Mucosa of gallbladder (tissue), 1 donor: ENCODE measurements around the gene LGALS4. TPM values are rescaled to one million over a fixed set of nuclear protein-coding genes. Genes with fewer than 3 reads are reported as not detected.
"Not testable (repeated sequence)": the region's sequence is repeated elsewhere in the genome, so short reads cannot be mapped to it uniquely, and the experiment has no call there.

Experiments used
- DNase-seq: peaks from one replicate; pipeline ENCODE4 v3.0.0-alpha.2; 2020; ENCODE audit warnings: low spot score
- total RNA-seq: library from RNA; stranded (reverse); gene quantifications from one replicate; pipeline ENCODE4 v1.2.1, GENCODE V29; 2021
- donor health status: DM: no; HTN: no; CAD: no.

The LGALS4 gene
- total RNA-seq, 1 donor from 2014 or later: 1,935 TPM

DNA sequence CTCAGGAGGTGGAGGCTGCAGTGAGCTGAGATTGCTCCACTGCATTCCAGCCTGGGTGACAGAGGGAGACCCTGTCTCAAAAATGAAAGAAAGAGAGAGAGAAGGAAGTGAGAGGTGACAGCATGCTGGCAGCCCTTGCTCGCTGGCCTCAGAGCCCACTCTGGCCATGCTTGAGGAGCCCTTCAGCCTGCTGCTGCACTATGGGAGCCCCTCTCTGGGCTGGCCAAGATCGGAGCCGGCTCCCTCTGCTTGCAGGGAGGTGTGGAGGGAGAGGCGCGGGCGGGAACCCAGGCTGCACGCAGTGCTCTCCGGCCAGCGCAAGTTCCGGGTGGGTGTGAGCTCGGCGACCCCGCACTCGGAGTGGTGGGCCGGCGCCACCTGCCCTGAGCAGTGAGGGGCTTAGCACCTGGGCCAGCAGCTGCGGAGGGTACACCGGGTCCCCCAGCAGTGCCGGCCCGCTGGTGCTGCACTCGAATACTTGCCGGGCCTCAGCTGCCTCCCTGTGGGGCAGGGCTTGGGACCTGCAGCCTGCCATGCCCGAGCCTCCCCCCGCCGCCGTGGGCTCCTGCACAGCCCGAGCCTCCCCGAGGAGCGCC, 8.6 kb upstream of the LGALS4 start:
- not testable (repeated sequence) for DNase-seq

DNA sequence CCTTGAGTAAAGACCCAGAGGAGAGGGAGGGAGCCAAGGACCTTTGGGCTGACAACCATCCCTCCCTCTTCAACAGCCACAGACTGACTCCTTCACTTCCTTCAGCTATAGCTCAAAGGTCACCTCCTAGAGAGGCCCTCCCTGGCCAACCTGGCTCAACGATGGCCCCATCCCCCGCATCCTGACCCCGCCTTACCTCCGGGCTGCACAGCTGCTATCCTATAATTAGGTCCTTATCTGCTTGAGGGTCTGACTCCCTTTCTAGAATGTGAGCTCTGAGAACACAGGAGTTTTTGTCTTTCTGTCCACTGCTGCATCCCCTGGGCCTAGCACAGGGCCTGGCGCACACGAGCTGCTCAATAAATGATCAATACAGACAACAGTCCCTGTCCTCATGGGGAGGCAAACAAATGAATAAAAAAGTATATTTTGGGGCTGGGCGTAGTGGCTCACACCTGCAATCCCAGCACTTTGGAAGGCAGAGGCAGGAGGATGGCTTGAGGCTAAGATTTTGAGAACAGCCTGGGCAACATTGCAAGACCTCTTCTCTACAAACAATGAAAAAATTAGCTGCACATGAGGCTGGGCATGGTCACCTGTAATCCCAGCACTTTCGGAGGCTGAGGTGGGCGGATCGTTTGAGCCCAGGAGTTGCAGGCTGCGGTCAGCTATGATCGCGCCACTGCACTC, 6.6 kb upstream of the LGALS4 start:
- peak; percentile 48 for DNase-seq

DNA sequence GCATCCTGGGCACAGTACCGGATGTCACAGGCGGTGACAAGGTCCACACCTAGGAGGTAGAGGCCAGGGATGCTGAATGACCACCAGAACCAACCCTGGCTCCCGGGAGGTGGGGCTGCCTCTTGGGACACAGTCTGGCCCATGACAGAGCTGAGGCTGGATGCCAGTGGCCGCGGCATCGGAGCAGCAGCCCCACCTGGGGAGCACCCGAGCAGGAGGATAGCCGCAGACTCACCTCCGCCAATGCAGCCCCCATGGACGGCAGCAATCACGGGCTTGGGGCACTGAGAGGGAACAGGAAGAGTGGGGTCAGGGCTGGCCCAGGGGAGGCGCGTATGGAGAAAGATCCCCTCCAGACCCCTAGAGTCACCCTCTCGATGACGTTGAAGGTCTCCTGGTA, 4.3 kb upstream of the LGALS4 start:
- no peak for DNase-seq

DNA sequence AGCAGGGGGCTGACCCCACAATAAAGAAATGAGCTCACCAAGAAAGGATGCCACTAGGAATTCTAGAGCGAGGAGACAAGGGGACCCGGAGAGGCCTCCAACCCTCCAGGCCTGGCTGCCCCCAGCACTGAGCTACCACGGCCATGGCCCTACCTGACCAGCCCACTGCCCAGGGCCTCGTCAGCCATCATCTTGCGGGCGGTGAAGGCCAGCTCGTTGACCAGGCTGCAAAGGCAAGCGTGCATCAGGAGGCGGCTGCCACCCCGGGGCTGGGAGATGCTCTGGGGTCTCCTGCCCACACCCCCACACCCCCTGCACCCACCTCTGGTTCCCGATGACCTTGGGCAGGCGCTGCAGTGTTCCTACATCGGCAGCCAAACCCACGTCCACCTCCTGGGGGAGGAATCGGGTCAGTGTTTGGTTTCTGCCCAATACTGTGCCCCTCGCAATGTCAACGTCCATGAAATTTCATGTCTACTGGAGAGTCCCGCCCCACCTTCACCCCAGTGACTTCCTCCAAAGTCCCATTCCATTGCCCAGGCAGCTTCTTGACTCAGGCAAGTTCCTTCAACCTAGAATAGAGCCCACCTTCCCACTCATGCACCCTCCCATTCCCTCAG, 3.5 kb upstream of the LGALS4 start:
- DNase-seq: no peak

DNA sequence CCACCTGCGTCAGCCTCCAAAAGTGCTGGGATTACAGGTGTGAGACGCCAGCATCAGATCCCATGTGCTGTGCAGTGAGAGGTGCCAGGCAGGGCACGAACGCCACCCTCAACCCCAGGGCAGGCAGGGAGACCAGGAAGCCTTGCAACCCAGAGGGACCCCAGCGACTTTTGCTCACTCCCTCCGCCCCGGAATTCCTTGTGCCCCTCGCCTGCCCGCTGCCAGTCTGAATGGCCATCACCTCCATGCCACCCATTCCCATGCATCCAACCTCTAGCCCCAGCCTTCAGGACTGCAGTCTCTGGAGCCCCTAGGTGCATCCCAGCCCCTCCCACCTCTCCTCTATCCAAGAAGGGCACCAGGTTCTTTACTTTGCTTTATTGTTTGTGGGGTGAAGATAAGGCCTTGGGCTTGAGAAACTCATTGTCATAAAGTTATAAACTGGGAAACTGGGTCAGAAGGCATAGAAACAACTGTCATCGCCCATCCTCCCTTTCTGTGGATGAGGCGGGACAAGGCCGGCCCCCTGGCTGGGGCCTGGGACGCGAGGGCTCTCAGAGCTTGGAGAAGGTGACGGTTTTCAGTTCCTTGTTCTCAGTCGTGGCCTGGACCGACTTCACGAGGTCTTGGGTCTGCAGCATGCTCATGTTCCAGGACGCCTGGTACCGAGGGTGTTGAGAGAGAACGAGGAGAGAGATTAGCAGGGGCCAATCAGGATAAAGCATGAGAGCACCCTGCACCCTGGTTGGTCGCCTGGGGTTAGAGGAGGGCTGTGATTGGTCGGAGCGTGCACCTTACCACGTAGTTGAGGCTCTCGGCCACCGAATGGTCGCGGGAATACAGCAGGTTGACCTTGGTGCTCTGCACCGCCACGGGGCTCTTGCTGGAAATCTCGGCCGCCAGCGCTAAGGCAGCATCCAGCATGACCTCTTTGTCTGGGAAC, 2.6 kb upstream of the LGALS4 start:
- DNase-seq: no peak

DNA sequence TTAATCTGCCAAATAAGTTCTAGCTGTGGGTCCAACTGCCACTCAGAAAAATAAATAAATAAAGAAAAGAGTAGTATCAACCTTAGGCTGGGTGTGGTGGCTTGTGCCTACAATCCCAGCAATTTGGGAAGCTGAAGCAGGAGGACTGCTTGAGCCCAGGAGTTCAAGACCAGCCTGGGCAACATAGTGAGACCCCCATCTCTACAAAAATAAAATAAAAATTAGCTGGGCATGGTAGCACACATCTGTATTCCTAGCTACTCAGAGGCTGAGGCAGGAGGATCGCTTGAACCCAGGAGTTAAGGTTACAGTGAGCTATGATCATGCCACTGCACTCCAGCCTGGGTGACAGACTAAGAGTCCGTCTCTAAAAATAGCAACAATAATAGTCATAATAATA, 1.2 kb upstream of the LGALS4 start:
- not testable (repeated sequence) for DNase-seq

DNA sequence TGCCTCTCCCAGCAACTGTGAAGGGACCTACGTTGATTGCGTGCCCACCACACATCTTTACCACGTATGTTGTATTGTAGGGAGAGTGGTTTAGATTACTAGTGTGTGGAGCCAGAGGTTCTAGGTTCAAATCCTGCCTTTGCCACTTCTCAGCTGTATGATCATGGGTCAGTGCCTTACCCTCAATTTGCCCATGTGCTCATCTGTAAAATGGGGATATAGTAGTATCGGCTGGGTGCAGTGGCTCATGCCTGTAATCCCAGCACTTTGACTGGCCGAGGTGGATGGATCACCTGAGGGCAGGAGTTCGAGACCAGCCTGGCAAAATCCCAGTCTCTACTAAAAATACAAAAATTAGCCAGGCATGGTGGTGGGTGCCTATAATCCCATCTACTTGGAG, 578 bp upstream of the LGALS4 start:
- DNase-seq: no peak

DNA sequence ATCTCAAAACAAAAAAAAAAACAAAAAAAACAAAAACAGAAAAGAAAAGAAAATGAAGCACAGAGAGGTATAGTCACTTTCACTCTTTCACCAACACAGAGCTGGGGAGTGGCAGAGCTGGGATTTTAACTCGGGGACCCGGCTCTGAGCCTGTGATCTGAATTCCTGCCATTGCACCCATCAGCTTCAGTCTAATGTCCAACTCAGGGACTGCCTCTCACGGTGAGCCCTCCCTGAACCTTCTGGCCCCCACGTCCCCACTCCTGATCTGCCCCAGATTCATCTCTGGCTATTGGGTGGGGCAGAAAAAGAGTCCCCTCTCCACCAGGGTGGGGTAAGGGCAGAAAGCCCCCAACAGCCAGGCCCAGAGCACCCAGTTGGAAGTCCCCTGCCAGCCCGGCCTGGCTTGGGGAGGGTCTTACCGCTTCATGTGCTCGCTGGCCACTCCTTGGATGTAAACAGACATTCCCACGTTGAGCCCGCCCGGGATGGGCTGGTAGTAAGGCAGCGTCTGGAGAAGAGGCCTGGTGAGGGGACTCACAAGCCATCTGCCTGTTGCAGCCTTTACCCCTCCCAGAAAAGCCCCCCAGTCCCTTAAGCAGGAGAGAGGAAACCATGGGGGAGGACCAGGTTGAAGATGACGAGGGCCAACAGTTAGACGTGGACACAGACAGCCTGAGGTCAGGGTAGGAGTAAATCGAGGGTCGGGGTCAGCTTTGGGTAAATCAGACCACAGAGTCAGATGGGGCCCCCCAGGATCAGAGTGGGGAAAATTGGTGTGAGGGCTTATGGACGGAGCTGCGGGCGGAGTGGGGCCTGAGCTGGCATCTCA, 520 bp downstream of the LGALS4 start:
- no peak for DNase-seq

DNA sequence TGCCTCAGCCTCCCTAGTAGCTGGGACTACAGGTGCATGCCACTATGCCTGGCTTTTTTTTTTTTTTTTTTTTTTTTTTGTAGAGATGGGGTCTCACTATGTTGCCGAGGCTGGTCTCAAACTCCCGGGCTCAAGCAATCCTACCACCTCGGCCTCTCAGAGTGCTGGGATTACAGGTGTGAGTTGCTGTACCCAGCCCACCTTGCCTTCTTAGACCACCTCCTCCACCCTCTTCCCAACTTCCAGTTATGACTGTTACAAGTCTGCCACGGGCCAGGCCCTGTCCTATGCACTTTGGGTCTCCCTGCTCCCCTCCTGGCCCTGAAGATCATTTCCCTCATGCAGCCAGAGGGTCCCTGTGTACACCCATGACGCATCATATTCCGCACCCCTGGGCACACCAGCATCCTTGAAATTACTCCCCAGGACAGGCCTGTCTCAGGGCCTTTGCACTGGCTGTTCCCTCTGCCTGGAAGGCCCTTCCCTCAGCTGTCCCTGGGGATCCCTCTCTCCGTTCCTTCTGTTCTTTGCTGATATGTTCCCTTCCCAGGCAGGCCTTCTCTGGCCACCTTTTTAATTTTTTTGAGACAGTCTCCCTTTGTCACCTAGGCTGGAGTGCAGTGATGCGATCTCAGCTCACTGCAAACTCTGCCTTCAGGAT, 3.0 kb downstream of the LGALS4 start:
- no peak for DNase-seq

DNA sequence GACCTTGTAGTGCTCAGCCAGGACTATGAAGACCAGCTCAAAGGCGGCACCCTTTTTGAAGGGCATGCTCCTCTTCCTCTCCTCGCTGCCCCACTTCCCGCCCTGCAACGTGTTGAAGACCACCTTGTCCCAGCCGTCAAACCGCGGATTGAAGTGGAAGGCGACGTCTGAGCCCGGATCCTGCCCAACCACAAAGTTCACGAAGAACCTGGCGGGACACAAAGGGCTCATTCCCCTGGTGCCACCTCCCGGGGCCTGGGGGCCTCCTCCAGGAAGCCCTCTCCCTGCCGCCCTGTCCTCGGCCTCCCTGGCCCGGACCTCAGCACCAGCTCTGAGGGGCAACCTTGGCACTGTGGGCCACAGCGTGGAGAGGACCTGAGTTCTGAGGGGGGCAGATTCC, 4.0 kb downstream of the LGALS4 start:
- no peak for DNase-seq

DNA sequence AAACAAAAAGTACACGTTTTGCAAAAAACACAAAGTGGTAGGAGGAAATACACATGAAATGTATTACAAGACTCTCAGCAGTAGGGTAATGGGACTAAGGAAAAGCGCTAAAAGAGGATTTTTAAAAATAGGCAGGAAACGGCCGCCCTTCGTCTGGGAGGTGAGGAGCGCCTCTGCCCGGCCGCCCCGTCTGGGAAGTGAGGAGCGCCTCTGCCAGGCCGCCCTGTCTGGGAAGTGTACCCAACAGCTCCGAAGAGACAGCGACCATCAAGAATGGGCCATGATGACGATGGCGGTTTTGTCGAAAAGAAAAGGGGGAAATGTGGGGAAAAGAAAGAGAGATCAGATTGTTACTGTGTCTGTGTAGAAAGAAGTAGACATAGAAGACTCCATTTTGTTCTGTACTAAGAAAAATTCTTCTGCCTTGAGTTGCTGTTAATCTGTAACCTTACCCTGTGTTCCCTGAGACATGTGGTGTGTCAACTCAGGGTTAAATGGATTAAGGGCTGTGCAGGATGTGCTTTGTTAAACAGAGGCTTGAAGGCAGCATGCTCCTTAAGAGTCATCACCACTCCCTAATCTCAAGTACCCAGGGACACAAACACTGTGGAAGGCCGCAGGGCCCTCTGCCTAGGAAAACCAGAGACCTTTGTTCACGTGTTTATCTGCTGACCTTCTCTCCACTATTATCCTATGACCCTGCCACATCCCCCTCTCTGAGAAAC, 5.2 kb downstream of the LGALS4 start:
- not testable (repeated sequence) for DNase-seq

DNA sequence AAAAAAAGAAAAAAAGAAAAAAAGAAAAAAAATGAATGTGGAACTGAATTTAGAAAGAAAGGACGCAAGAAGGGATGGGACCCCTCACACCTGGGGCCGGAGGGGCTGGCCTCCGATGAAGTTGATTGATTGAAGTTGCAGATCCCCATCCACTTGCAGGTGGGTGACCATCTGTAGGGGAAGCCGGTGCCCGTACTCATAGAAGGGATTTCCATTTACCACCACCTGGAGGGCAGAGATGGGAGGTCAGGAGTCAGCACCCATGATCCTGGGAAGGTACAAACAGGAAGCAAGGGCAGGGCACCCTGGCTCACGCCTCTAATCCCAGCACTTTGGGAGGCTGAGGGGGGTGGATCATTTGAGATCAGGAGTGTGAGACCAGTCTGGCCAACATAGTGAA, 6.4 kb downstream of the LGALS4 start:
- no peak for DNase-seq

DNA sequence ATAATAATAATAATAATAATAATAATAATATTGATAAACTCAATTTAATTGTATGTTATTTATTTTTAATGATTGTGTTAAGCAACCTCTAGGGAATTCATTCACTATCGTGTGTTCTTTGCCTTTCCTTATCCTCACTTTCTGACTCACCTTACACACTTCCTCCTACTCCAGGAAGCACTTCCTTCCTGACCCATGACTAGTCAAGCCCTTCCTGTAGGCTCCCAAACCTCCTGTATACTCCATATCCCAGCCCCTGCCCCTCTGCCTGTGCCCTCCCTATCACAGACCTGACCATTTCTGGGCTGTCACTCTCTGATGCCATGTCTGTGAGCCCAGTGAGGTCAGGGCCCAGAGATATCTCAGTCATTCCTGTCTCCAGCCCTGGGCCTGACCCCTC, 7.6 kb downstream of the LGALS4 start:
- DNase-seq: no peak

DNA sequence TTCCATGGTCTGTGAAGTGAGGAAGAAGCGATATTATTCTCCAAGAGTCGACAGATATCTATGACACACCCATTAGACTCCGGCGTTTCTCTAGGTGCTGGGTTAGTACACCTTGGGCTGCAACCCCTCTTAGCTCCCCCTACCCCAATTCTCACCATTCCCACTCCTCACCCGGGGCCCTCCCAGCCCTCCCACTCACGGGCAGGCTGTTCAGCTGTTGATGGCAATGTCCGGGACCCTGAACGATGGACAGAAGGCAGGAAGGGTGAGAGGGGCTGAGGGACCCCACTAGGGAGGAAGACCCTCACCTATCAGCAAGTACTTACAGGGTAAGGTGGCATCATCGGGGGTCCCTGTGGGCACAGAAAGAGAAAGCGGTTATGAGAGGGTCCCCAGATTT, 9.2 kb downstream of the LGALS4 start:
- no peak for DNase-seq

DNA sequence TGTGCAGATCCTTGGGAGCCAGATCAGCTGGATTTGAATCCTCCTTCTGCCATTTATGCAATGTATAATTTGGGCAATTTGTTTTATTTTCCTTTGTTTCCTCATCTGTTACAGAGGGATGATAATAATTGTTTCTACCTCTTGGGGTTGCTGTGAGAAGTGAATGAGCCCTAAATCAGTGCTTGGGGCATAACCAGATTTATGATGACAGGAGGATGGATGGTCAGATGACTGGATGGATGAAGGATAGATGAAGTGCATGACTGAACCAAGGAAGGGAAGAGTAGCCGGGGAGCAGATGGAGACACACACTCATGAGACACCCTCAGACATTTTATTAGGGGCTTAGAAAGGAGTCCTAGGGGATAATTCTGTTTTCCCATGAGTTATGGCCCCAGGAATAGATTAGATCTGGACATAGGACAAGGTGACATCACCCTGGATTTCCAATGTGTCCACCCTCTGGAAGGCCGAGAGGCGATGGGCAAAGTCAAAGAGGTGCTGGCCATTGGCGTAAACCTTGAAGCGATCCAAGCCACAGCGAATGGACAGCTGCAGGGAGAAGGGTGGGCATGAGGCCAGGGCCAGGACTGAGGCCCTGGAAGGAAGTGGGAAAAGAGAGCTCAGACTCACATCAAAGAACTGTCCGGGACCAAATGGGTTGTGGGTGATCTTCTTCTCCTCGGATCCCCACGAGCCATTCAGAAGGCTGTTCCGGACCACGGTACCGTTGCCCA, 11.2 kb downstream of the LGALS4 start:
- no peak for DNase-seq

DNA sequence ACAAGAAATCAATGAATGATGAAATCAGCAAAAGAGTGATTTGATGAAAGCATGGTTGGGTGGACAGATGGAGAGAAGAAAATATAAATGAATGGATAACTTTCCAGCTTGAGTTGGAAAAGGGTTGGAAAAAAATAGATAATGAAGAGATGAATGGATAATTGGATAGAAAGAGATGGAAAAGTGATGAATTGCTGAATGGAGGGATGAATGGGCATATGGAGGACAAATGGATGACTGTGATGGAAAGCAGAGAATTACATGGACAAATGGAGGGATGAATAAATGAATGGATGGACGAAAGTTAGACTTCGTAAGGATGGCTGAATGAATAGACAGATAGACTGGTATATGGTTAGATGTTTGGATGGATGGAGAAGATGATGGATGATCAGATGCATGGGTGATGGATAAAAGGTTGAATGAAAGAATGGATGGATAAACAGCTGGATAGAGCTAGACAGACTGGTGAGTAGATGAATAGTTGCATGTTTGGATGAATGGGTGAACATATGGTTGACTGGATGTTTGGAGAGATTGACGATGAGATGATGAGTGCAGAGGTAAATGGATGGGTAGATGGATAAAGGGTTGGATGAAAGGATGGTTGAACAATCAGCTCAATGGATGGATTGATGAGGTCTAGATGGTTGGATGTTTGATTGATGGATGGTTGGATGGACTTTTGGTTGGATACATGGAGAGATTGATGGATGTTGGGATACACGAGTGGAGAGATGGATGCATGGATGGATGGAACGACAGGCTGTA, 12.0 kb downstream of the LGALS4 start:
- DNase-seq: no peak

DNA sequence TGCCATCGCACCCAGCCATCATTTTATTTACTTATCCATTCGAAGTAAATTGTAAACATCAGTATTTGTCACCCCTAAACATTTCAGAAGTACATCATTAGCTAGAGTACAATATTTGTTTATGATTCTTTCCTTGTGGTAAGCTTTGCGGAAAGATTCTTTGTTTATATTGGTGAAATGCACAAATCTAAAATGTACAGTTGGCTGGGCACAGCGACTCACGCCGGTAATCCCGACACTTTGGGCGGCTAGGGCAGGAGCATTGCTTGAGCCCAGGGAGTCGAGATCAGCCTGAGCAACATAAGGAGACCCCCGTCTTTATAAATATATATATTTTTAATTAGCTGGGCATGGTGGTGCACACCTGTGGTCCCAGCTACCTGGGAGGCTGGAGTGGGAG, 13.6 kb downstream of the LGALS4 start:
- DNase-seq: no peak

DNA sequence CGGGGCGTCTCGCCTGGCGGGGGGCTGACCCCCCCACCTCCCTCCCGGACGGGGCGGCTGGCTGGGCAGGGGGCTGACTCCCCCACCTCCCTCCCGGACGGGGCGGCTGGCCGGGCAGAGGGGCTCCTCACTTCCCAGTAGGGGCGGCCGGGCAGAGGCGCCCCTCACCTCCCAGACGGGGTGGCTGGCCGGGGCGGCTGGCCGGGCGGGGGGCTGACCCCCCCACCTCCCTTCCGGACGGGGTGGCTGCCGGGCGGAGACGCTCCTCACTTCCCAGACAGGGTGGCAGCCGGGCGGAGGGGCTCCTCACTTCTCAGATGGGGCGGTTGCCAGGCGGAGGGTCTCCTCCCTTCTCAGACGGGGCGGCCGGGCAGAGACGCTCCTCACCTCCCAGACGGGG, 15.0 kb downstream of the LGALS4 start:
- not testable (repeated sequence) for DNase-seq

DNA sequence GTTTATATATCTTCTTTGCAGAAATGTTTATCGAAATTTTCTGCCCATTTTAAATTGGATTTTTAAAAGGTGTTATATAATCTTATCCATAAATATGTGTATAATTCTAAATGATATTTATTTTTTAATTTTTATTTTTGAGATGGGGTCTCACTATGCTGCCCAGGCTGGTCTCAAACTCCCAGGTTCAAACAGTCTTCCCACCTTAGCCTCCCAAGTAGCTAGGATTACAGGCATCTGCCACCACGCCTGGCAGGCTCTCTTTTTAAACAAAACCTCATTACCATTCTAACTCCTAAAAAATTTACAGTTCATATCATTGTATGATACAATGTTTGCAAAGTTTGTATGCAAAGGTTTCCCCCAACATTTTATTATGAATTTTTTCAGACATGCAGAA, 16.6 kb downstream of the LGALS4 start:
- no peak for DNase-seq
